Amniotic epithelial cell (primary cell): ENCODE data around the gene ANO9.
"Not testable (repeated sequence)": the region's sequence is repeated elsewhere in the genome, so short reads cannot be mapped to it uniquely, and the experiment has no call there.

Experiments used
- DNase-seq: peaks from one replicate; pipeline ENCODE4 v3.0.0-alpha.2; 2010; ENCODE audit warnings: low read depth

ANO9 gene

DNA sequence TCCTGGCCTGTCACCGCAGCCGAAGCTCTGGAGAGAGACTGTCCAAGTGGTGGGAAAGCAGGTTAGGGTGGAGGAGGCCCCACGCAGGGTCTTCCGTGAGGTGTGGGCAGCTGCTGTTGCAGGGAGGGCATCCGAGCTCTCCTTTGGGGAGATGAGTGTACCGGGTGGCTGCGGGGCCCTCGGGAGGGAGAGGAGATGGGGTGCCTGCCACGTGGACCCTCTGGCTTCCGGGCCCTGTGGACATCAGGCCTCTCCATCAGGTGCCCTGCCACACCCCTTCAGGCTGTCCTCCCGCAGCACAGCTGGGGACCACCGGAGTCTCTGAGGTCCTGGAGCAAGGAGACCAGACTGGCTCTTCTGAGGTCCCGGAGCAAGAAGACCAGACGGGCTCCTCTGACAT lies 9.9 kb upstream of the ANO9 start:
- no peak for DNase-seq

DNA sequence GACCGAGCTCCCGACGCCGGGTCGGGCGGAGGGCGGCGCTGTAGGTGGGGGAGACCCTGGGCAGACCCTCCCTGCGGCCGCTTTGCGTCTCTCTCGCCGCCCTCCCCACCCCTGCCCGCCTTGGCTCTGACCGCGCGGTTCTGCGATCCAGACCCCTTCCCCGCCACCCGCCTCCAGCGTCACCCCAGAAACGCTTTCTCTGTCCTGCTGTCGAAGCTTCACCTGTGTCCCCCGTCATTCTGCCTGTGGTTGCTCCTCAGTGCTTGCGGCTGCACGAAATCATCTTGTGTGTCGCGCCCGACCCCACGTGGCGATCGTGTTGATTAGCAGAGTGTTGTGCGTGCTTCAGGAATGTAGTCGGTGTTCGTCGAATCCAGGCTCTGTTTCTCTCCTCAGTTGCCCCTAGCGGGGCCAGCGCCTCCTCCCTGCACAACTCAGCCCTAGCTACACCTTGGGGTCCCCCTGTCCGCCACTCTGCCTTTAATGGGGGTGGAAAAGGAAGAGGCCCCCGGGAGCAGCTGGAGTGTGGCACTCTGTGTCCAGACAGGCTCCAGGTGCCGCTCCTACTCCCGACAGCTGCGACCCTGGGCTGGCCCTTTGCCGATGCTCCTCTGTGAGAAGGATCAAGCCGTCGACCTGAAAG lies 9.1 kb upstream of the ANO9 start:
- DNase-seq, result peak; percentile 56

DNA sequence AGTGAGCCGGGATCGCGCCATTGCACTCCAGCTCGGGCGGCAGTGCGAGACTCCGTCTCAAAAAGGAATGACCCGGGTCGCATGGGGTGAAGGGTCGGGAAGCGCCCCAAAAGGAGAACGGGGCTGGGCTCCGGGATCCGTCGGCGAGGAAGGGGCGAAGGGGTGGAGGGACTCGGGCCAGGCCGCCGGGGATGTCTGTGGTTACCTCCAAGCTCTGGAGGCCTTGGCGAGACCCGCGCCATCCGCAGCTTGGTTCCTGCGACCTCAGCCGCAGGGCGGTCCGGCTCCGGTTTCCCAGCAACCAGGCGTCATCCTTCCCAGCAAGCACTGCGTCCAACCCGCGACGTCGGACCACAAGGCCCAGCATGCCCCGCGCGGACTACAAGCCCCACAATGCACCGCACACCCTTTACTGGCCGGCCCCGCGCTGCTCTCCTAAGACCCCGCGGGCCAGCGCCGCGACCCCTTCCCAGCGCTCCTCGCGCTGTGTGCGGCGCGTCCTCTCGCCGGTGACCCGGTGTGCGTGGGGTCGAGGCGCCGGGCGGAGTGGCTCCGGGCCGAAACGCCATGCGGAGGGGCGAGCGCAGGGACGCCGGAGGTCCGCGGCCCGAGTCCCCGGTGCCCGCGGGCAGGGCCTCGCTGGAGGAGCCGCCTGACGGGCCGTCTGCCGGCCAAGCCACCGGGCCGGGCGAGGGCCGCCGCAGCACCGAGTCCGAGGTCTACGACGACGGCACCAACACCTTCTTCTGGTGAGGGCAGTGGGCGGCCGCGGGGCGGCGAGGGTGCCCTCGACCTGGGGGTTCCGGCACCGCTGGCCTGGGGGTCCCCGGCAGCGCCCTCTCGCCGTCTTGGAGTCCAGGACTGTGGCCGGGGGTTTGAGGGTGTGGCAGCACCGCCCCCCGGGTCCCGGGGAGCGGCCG lies 8.3 kb upstream of the ANO9 start, which contains the start of gene PTDSS2:
Gene PTDSS2, plus strand, starts transcription at position 391 of the 920 bp plus-strand sequence. Its CDS starts 177 bp downstream, at position 568.
- DNase-seq, result peak; percentile 95

DNA sequence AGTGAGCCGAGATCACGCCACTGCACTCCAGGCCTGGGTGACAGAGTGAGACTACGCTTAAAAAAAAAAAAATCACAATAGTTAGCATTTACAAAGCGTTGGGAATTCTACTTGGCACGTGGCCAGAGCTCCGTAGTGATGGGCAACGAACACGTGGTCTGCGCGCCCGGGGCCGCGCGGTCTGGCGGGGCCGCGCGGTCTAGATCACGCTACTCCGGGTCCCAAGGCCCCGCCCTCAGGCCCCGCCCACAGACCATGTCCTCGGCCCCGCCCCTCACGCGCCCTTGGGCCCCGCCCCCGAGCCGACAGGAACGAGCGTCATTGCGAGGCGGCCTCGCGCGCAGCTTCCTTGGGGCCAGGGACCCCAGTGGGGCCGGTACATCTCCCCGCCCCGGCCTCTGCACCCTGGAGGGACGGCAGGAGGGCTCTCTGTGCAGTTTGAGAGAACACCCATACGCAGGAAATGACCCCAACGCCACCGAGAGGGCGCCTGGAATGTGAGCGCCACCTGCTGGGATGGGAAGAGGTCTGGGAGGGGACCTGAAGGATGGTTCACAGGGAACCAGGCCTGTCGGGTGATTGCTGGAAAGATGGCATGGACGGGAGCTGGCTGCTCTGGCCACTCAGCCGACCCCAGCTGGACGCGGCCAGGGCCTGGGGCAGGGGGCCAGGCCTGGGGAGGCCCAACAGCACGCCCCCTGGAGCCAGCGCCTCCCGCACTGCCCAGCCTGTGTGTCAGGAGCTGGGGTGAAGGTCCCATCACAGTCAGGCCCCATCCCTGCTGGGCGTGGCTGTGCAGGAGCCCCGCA lies 6.3 kb upstream of the ANO9 start:
- peak; percentile 83 for DNase-seq

DNA sequence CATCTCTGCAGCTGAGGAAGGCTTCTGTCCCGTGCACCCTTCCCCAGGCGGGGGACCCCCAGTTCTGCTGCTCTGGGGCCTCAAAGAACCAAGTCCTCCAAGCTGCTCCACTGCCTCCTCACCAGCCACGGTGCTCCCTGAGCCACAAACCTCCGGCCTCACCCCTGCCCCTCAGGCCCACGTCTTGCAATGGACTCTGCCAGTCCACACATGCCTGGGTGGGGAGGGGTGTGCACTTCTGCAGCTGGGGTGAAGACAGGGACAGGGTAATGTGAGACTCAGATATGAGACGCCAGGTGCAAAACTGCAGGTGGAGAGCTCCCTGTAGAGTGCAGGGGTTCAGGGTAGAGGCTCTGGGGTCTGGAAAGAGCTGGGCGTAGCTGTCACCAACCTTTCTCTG lies 5.1 kb upstream of the ANO9 start:
- DNase-seq, result no peak

DNA sequence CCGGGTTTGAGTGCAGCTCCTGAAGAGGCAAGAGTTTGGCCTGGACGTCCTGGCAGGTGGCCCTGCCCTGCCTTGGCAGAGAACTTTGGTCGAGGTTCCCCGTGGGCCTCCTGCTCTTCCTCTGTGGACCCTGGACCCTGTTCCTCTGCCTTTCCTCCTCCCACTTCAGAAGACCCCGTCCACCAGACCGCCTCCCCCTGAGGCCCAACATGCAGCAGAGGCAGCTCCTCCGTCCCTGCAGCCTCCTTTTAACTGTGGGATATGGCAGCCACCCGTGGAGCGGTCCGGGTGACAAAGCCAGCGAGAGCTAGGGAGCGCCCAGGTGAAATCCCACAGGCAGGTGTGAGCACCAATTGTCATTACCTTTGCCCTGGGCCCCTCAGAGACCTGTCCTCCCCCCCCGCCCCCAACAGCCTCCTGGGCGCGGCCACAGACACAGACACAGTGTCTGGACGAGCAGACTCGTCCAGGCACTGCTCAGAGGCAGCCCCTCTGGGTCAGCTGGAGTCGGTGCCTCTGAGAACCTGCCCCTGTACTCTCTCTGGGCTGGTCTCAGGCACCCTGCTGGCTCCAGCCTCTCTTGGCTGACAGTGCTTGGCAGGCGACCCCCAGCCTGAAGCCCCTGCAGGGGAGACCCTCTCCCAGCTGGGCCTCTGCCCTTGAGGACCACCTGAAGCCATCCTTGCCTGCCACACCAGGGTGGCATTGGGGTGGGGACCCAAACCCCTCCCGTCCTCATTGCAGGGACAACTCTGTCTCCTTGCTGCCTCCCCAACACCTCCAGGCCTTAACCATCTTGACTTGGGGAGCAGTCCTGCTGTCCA lies 4.2 kb upstream of the ANO9 start:
- no peak for DNase-seq

DNA sequence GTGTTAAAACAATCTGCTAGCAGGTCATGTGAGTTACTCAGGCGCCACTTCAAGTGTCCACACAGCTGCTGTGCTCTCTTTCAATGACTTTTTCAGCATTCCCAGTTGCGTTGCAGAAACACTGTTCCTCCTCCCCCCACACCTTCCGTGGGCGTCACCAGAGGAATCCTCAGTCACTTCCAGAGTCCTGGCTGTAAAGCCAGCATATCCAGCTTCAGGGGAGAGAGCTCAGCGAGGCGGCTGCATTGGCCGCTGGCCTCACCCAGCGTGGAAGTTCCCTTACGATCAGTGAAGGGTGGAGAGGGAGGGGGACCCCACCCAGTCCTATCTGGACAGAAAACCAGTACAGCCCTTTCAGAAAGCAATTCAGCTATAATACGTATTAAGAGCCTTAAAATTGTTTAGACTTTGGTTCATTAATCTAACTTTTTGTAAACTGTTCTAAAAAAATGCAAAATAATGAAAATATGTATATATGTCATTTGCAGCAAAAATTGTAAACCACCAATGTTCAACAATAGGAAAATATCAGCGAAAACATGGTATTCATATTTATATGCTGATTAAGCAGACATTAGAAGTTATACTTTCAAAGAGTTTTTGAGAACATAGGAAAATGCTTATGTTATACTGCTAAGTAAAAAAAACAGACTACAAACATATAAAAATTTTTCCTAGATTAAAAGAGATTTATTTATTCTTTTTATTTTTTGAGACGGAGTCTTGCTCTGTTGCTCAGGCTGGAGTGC lies 2.8 kb upstream of the ANO9 start:
- peak; percentile 15 for DNase-seq

DNA sequence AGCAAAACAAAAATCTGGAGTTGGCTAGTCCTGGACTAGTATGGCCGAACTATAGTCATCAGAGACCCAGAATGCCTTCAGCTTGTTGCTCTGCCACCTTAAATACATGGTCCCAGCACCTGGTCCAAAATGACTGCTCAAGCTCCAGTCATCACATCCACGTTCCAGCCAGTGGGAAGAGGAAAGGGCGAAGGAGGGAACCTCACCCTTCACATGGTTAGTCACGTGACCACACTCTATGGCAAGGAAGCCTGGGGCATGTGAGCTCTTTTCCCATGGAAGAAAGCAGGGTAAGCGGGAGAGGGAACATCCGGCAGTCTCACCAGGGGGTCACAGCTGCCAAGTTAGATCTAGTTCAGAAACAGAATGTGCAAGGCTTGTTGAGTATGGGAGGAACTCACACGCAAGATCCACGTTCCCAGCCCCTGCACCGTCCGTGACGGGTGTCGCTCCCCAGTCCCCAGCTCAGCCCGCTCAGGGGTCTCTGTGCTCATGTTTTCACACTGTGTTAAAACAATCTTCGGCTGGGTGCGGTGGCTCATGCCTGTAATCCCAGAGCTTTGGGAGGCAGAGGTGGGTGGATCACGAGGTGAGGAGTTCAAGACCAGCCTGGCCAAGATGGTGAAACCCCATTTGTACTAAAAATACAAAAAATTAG lies 1.9 kb upstream of the ANO9 start:
- DNase-seq, result no peak

DNA sequence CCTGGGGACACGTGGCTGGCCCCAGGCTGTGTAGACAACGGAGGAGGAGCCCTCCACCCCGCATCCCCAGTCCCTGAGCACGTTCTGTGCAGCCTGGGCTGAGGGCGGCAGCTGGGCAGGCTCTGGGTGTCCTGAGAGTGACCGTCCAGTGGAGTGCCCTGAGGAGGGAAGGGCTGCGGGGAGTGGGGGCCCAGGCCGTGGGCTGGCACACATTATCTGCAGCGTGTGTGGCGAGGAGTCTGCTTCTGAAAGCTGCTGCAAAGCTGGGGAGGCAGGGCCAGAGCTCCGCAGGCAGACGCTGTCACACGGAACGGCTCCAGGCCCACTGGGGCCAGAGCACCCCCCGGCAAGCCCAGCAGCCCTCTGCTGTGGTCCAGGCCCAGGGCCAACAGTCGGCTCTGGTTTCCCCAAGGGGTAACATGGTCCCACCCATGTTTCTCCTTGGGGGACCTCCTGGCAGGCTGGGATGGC lies 835 bp upstream of the ANO9 start:
- DNase-seq, result no peak

DNA sequence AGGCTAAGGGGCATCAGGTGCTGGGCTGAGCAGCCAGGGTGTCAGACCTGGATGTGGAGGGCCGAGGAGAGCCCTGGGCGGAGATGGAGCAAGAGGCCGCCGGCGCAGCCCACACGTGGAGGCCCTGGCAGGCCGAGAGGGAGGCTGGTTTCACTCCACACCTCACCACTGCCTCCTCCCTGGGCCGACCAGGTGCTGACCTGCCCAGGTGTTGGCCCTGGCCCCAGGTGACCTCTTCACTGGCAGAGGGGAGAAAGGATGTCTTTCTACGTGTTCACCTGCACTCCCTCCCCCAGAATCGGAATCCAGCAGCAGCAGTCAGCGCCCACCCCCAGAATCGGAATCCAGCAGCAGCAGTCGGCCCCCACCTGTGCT lies 781 bp downstream of the ANO9 start:
- no peak for DNase-seq

DNA sequence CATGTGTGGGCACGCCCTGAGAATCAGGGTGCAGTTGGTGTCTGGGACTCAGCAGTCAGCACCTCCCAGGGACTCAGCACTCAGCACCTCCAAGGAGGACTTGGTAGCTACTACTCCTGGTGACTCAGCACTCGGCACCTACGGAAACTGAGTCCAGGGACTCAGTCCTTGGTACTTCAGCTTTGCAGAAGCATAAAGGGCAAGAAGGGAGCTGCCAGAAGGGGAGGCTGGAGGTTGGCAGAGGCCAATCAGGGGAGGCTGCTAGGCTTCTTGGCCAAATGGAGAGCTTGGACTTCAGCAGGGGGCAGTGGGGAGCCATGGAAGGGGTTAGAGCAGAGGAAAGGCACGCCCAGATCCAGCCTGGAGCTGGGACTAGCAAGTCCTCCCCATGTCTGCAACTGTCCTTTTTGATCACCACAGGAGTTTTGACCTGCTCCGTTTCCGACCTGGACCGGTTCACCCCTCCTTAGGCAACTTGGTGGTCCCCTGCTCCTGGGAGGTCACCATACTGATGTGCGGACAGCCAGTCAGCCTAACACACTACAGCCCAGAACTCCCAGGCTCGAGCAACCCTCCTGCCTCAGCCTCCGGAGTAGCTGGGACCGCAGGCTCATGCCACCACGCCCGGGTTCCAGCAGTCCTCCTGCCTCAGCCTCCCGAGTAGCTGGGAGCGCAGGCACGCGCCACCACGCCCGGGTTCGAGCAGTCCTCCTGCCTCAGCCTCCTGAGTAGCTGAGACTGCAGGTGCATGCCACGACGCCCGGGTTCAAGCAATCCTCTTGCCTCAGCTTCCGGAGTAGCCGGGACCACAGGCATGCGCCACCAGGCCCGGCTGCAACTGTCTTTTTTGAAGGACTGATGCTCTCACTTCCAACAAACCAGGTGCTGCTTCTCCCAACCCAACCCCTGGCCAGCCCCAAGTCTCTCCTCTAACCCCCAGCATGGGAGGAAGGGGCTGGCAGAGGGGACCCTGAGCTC lies 1.5 kb downstream of the ANO9 start:
- no peak for DNase-seq

DNA sequence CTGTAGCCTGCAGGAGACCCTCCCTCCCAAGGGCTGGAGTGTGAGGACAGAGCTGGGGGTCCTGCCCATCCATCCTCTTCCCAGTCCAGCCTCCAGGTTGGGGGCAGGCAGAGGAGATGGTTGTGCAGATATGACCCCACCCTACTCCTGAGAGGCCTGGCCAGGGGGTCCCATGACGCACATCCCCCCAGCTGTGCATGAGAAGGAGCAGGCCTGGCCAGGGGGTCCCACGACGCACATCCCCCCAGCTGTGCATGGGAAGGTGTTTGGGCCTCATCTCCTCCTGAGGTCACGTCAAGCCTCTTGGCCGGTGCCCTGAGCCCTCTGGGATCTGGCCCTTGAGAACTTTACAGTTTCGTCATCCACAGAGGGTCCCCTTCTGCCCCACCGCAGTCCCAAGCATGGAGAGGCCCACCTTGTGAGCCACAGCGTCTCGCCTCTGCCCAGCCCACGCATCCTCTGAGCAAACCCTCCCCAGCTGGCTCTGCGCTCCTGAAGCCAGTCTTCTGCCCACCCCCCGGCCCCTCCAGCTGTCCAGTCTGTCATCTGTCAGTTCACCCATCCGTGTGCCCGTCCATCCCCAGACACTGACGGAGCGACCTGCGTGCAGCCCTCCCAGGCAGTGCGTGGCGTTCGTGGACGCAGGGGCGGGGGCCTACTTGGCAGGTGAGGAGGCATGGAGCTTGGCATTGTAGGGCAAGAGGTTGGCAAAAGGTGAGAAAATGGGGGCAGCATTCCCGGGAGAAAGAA lies 2.3 kb downstream of the ANO9 start:
- no peak for DNase-seq

DNA sequence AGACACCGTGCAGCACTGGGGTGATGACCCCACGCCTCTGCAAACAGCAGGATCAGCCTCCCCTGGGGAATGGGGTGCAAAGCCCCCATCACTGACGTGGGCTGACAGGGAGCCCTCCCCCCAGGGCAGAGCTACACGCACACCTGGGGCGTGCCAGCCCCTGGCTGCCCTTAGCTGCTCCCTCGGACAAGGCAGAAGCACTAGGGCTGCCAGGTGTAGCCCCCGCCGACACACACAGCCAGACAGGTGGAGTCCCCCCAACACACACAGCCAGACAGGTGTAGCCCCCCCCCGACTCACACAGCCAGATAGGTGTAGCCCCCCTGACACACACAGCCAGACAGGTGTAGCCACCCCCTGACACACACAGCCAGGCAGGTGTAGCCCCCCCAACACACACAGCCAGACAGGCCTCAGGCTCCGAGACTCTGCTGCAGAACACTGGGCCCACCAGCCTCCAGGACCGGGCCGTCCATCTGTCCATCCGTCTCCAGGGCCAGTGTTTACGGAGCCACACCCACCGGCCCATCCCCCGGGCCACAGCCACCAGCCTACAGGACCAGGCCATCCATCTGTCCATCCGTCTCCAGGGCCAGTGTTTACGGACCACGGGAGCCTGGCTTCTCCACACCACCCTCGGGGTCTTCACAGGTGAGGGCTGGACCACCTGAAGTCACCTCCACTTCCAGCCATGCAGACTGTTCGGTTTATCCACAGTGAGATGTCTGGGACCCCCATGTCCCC lies 3.5 kb downstream of the ANO9 start:
- no peak for DNase-seq

DNA sequence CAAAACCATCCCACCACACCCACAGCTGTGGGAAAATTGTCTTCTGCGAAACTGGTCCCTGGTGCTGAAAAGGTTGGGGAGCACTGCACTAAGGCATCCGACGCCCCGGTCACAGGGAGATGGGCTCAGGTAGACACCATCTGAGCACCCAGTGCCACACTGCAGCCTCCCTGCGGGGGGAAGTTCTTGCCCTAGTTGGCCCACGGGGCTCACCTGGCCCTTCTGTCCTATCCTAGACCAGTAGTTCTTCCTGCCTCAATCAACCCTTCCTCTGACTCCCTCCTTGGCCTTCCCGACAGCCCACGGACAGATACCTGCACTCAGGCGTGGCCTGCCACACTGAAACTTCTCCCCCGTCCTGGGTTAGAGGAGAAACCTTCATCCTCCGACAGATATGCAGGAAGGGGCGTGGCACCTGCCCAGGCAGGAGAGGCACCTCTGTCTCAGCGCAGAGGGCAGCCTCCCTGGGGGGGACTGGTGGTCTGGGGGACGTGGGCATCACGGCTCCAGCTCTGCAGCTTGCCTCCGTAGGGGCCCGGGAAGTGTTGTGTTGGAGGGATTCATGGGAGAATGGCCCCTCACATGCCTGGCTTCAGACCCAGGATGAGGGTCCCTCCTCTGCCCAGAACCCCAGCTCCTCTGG lies 4.5 kb downstream of the ANO9 start:
- no peak for DNase-seq

DNA sequence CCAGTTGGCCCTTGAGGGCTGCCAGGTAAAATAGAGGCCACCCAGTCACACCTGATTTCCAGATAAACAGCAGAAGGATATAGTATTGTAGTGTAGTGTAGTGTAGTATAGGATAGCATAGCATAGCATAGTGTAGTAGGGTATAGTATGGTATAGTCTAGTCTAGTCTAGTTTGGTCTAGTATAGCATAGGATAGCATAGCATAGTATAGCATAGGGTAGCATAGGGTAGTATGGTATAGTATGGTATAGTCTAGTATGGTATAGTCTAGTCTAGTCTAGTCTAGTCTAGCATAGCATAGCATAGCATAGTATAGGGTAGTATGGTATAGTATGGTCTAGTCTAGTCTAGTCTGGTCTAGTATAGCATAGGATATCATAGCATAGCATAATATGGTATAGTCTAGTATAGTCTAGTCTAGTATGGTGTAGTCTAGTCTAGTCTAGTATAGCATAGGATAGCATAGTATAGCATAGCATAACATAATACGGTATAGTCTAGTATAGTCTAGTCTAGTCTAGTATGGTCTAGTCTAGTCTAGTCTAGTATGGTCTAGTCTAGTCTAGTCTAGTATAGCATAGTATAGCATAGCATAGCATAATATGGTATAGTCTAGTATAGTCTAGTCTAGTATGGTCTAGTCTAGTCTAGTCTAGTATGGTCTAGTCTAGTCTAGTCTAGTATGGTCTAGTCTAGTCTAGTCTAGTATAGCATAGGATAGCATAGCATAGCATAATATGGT lies 6.6 kb downstream of the ANO9 start:
- not testable (repeated sequence) for DNase-seq

DNA sequence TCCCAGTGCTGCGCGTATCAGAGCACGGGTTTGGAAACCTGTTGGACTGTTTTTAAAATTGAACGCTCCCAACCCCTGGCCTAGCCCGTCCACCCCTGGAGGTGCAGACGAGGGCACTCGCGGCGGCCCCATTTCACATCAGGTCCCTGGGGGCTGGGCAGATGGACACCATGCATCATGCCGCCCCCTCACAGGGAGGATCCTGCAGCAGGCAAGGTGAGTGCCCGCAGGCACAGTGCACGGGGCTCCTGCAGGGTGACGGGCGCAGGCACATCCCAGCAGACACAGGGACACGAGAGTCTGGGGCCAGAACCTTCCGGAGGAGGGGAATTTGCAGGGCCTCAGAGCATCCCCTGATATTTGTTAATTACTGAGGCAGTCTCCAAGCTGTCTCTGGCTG lies 7.3 kb downstream of the ANO9 start:
- DNase-seq, result no peak
